Activated T-cell treated with anti-CD3 and anti-CD28 coated beads for 1 hour (primary cell): ENCODE results near the gene IMMT.
"Not testable (repeated sequence)": the region's sequence is repeated elsewhere in the genome, so short reads cannot be mapped to it uniquely, and the experiment has no call there.

Source experiments
- DNase-seq: peaks from one replicate; pipeline ENCODE4 v3.0.0-alpha.2; 2020; ENCODE audit warnings: low read depth

IMMT gene

GRCh38 chr2:86226070-86226469 is 30.8 kb upstream of the IMMT start:
- DNase-seq: no peak

DNA sequence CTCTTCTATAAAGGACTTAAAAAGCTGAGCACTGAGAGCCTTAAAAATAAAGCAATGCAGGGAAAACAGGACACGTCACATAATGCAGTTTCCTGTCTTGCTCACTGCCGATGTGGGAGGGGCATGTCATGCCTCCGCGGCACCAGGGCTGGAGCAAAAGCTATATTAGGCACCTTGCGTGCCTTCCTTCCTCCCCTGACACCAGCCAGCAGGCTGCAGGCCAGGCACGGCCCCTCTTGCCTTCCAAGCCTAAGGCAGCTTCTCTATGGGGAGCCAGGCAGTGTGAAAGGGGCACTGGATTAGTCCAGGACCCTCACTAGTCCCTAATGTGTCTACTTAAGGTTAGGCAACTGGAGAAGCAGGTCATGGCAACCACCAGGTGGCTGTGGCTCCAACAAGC is 30.3 kb upstream of the IMMT start:
- DNase-seq: peak; percentile 31

GRCh38 chr2:86224645-86225355 is 29.5 kb upstream of the IMMT start:
- no peak for DNase-seq

DNA sequence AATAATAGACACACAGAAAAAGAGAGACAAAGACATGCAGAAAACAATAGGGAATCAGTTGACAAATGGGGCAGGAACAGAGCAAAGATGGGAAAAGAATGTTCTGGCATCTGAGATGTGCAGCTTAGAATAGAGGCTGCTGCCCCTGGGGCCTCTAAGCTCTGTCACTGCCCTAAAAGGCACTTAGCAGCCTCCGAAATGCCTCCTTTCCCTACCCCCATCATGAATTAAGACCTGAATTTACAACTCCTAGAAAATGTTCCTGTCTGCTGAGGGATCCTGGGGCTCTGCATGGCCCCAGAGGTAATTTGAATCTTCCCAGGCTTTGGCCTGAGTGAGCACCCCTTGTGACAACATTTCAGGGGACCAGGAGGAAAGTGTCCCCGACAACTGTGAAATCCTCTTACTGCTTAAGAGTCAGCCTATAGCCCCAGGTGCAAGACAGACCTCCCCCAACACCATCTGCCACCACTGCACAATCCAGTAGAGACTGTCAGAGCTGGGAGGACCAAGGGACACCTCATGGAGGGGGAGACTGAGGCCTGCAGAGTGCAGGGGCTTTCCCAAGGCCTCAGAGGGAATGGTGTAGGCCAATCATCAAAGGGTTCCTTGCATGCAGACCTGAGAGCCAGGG is 28.8 kb upstream of the IMMT start:
- DNase-seq: no peak

GRCh38 chr2:86223140-86223926 is 28.1 kb upstream of the IMMT start:
- no peak for DNase-seq

GRCh38 chr2:86221066-86221684 is 25.9 kb upstream of the IMMT start:
- peak; percentile 44 for DNase-seq

- DNase-seq: no peak
Measured at GRCh38 chr2:86219896-86220295, 24.6 kb upstream of the IMMT start.

- no peak for DNase-seq
Measured at GRCh38 chr2:86218124-86218523, 22.9 kb upstream of the IMMT start.

GRCh38 chr2:86216575-86217555 is 21.6 kb upstream of the IMMT start:
- DNase-seq: no peak

DNA sequence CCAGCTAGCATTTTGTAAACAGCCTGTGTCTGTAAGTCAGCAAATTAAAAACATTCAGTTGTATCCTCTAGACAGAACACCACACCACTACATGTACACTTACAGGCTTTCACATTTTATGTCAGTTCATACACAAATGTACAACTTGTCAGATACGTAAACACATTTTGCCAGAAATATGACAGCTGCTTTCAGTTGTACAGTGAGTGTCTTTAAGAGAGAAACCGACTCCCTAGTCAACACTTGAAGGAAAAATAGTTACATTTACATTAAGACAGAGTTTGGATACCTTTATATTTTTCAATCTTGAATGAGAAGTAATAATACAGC is 19.2 kb upstream of the IMMT start:
- DNase-seq: no peak

- no peak for DNase-seq
Measured at GRCh38 chr2:86213699-86214502, 18.6 kb upstream of the IMMT start.

DNA sequence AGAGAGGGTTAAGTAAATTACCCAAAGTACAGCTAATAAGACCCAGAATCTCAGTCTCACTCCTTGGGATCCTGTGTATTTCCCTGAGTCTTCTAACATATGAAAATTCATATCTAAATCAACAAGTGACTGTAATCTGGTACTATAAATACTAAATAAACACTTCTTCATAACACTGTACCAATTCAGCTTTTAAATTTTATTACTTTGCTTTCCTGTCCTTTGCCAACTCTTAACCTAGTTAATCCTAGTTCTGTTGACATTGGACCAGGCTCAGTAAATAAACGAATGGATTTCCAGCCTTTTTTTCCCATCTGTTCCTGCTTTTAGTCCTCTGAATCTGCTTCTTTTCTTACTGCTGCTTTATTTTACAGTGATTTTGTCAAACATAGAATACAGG is 17.8 kb upstream of the IMMT start:
- DNase-seq: no peak

DNA sequence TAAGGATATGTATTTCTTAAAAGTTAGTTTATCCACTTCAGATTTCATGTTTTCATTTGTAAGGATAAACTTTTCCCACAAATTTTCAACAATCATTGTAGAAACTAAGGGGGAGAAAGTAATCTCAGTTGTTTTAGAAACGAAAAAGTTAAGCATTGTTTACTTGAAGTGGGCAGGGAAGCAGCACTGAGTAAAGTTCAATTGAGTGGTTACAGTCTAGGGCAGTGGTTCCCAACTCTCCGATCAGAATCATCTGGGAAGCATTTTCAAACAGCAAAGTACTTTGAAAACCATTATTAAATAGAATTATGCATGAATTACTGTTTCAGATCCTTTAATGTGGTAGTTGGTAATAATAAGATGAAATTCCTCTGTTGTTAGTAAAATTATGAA is 16.5 kb upstream of the IMMT start:
- DNase-seq: no peak

DNA sequence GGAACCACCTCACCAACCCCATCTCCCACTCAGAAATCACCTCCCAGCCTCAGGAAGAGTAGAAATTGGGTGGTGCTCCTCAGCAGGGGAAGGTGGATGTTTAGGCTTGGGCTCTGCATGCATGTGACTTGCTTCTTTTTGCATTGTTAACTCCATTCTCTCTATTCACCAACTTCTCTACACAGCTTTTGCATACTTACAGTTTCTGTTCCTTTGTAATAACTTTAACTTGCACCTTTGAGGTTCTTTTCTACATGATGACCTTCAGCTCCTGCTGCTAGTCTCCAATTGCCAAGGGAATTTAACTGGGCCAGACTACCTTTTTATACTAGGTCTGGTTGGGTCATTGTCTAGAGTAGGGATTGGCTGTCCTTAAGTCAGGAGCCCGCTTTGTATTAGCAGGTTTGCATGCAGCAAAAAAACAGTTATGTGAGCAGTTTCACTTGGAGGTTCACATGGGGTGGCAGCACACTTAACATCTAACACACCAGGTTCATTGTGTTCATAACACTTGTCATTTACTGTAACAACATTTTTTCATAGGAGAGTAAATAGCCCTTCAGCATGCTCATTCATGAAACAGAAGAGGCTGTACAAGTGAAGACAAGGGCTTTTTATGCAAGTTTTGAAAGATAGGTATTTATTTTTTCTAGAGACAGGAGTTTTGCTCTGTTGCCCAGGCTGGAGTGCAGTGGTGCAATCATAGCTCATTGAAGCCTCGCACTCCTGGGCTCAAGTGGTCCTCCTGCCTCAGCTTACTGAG is 16.0 kb upstream of the IMMT start:
- DNase-seq: no peak

DNA sequence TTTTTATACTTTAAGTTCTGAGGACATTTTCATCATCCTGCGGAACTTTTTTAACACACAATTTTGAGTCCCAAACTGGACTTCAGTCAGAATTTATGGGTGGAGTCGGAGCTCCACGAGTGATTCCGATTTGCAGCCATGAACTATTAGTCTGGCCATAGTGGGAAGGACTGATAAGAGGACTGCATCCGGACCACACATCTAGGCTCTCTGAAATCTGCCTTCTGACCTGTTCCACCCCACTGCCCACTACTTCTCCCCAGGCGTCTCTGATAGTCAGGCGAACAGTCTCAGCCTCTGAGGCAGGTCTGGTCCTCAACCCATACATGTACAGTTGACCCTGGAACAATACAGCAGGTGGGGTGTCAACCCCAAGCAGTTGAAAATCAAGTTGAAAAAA is 9.2 kb upstream of the IMMT start:
- no peak for DNase-seq

- no peak for DNase-seq
Measured at GRCh38 chr2:86203614-86204013, 8.4 kb upstream of the IMMT start.

- no peak for DNase-seq
Measured at GRCh38 chr2:86202702-86203101, 7.4 kb upstream of the IMMT start.

GRCh38 chr2:86202336-86202692 is 7.1 kb upstream of the IMMT start:
- DNase-seq: no peak

GRCh38 chr2:86201671-86202335 is 6.5 kb upstream of the IMMT start:
- DNase-seq: no peak

- DNase-seq: not testable (repeated sequence)
Measured at GRCh38 chr2:86200564-86200963, 5.3 kb upstream of the IMMT start.
